HL-60 (cell line): Measurements from ENCODE around the gene FTO.

Experiments used
- DNase-seq, 2 experiments: peaks; one replicate each; pipeline ENCODE4 v3.0.0-alpha.2; 2010 to 2020; ENCODE audit warnings: low read depth in 1 of 2, low spot score in 1 of 2
- H3K27ac ChIP-seq: fragments of 250-450 bp; sonication (Bioruptor Pico); replicated peaks from 2 replicates; pipeline ENCODE4 v1.5.1; 2020; ENCODE audit warnings: mild to moderate bottlenecking, moderate library complexity
- H3K27me3 ChIP-seq: fragments of 250-450 bp; sonication (Bioruptor Pico); 2 replicates; pipeline ENCODE4 v1.5.1; 2021; ENCODE audit warnings: mild to moderate bottlenecking, moderate library complexity; ENCODE audit not compliant: insufficient read depth, poor library complexity, severe bottlenecking
- H3K4me3 ChIP-seq: replicated peaks from 2 replicates; pipeline ENCODE4 v1.5.1; 2011; ENCODE audit warnings: mild to moderate bottlenecking, control low read depth, low read length; ENCODE audit not compliant: insufficient read depth
- GABPA ChIP-seq: IDR thresholded peaks from 2 replicates; pipeline ENCODE4 v1.6.1; 2012; ENCODE audit warnings: low read depth
- POLR2AphosphoS5 ChIP-seq: IDR thresholded peaks from 2 replicates; pipeline ENCODE4 v1.6.1; 2012; ENCODE audit warnings: low read depth
- REST ChIP-seq: IDR thresholded peaks from 2 replicates; pipeline ENCODE4 v1.6.1; 2012; ENCODE audit warnings: low read depth; ENCODE audit not compliant: insufficient replicate concordance
- SPI1 ChIP-seq: IDR thresholded peaks from 2 replicates; pipeline ENCODE4 v1.6.1; 2012; ENCODE audit warnings: low read depth, mild to moderate bottlenecking, borderline replicate concordance
- TF ChIP-seq, protein P1 (sequence below): IDR thresholded peaks from one replicate; pipeline ENCODE4 v1.5.1; 2011; ENCODE audit warnings: low read length, control low read depth, inconsistent platforms; ENCODE audit not compliant: insufficient read depth

Gene FTO

DNA sequence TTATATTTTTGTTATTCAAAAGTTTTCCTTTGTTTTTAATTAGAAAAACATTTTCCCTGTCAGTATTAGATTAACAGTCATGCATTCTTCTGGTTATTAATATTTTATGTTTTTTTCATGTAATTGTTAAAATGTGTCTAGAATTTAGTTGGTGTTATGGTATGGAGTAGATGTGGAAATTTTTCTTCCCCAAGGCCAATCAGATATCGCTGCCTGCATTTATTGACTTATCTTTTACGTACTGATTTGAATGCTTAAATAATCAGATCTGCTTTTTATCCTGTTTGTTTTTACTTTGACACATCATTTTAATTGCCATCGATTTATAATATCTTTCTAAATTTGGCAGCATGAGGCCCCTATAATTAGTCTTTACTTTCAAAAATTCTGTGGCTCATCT is 13.6 kb downstream of the FTO start:
- TF ChIP-seq REST, result no peak
- TF ChIP-seq POLR2AphosphoS5, result no peak
- no peak for TF ChIP-seq GABPA
- TF ChIP-seq, protein P1, sequence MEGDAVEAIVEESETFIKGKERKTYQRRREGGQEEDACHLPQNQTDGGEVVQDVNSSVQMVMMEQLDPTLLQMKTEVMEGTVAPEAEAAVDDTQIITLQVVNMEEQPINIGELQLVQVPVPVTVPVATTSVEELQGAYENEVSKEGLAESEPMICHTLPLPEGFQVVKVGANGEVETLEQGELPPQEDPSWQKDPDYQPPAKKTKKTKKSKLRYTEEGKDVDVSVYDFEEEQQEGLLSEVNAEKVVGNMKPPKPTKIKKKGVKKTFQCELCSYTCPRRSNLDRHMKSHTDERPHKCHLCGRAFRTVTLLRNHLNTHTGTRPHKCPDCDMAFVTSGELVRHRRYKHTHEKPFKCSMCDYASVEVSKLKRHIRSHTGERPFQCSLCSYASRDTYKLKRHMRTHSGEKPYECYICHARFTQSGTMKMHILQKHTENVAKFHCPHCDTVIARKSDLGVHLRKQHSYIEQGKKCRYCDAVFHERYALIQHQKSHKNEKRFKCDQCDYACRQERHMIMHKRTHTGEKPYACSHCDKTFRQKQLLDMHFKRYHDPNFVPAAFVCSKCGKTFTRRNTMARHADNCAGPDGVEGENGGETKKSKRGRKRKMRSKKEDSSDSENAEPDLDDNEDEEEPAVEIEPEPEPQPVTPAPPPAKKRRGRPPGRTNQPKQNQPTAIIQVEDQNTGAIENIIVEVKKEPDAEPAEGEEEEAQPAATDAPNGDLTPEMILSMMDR, result no peak
- no peak for TF ChIP-seq SPI1
- no peaks in the 10 kb centered on the region for H3K27me3 ChIP-seq
- H3K4me3 ChIP-seq, result no peak overlapping the region
- DNase-seq, result no peak
- no peak overlapping the region for H3K27ac ChIP-seq

GRCh38 chr16:53721017-53721416 is 17.1 kb downstream of the FTO start:
- Histone ChIP-seq H3K27ac (no peak overlapping the region), H3K4me3 (no peak overlapping the region)
- TF ChIP-seq SPI1 (no peak), GABPA (no peak), REST (no peak), POLR2AphosphoS5 (no peak)
- TF ChIP-seq, protein P1, result no peak

DNA sequence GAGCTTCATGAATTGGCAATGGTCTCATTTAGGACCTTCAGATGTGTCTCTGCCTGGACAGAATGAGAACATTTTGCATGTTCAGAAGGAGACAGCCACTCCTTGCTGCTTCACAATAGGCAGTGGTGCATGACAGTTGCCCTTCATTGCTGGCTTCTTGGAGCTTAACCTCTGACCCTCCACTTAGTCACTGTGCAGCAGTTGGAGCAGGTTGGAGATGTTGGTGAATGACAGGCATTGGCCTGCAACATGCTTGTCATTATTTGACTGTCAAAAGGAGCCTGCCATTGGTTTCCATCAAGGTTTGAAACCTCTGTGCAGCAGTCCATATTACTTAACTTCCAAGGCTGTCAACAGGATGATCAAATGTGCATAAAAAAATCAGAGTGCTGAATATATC is 22.7 kb downstream of the FTO start:
- Histone ChIP-seq H3K27me3 (no peaks in the 10 kb centered on the region), H3K4me3 (no peak overlapping the region), H3K27ac (no peak overlapping the region)
- no peak for DNase-seq
- TF ChIP-seq, protein P1, result no peak
- TF ChIP-seq POLR2AphosphoS5 (no peak), GABPA (no peak), REST (no peak), SPI1 (no peak)

More at GRCh38 chr16:53721017-53721416, 17.1 kb downstream of the FTO start:
- no peaks in the 10 kb centered on the region for H3K27me3 ChIP-seq
- no peak for DNase-seq
